SK-N-SH treated with all-trans-retinoic acid at 6 μM for 48 hours (cell line): ENCODE measurements around the gene UPK3A.

Source experiments
- ATAC-seq: fragments of 200-7000 bp; cut with Tn5 transposase; 3 replicates; pipeline ENCODE4 v1.9.1; 2020; ENCODE audit warnings: mild to moderate bottlenecking, moderate library complexity
- BACH2 ChIP-seq: fragments of 250-450 bp; sonication (Bioruptor Pico); IDR thresholded peaks from 2 replicates; pipeline ENCODE4 v1.9.0; 2021; ENCODE audit warnings: mild to moderate bottlenecking, borderline replicate concordance
- CREB5 ChIP-seq: fragments of 250-450 bp; sonication (Bioruptor Pico); IDR thresholded peaks from 2 replicates; pipeline ENCODE4 v1.5.1; 2020; ENCODE audit warnings: low read depth, mild to moderate bottlenecking, moderate library complexity
- CSDC2 ChIP-seq: fragments of 250-450 bp; sonication (Bioruptor Pico); IDR thresholded peaks from 2 replicates; pipeline ENCODE4 v1.5.0; 2020; ENCODE audit warnings: mild to moderate bottlenecking, moderate library complexity
- CSRNP3 ChIP-seq: fragments of 250-450 bp; sonication (Bioruptor Pico); IDR thresholded peaks from 2 replicates; pipeline ENCODE4 v1.5.1; 2021; ENCODE audit warnings: mild to moderate bottlenecking, moderate library complexity
- ESRRG ChIP-seq: fragments of 250-450 bp; sonication (Bioruptor Pico); IDR thresholded peaks from 2 replicates; pipeline ENCODE4 v1.6.1; 2021; ENCODE audit warnings: mild to moderate bottlenecking
- GLIS3 ChIP-seq: fragments of 250-450 bp; sonication (Bioruptor Pico); IDR thresholded peaks from 2 replicates; pipeline ENCODE4 v1.5.0; 2020; ENCODE audit warnings: mild to moderate bottlenecking, moderate library complexity
- ISL1 ChIP-seq: fragments of 250-450 bp; sonication (Bioruptor Pico); IDR thresholded peaks from 2 replicates; pipeline ENCODE4 v2.1.2; 2022; ENCODE audit warnings: mild to moderate bottlenecking, moderate library complexity
- OSR1 ChIP-seq: fragments of 250-450 bp; sonication (Bioruptor Pico); IDR thresholded peaks from 2 replicates; pipeline ENCODE4 v1.8.0; 2022; ENCODE audit warnings: moderate library complexity, mild to moderate bottlenecking, inconsistent platforms
- PATZ1 ChIP-seq: fragments of 250-450 bp; sonication (Bioruptor Pico); IDR thresholded peaks from 2 replicates; pipeline ENCODE4 v1.8.0; 2020; ENCODE audit warnings: mild to moderate bottlenecking, moderate library complexity, borderline replicate concordance
- RARB ChIP-seq: fragments of 250-450 bp; sonication (Bioruptor Pico); IDR thresholded peaks from 2 replicates; pipeline ENCODE4 v1.8.0; 2021; ENCODE audit warnings: mild to moderate bottlenecking, moderate library complexity
- SNAI2 ChIP-seq: fragments of 250-450 bp; sonication (Bioruptor Pico); IDR thresholded peaks from 2 replicates; pipeline ENCODE4 v1.5.0; 2020; ENCODE audit warnings: mild to moderate bottlenecking, moderate library complexity
- TCF4 ChIP-seq: fragments of 250-450 bp; sonication (Bioruptor Pico); IDR thresholded peaks from 2 replicates; pipeline ENCODE4 v1.8.0; 2021; ENCODE audit warnings: mild to moderate bottlenecking, moderate library complexity, borderline replicate concordance
- TOX ChIP-seq: fragments of 250-450 bp; sonication (Bioruptor Pico); IDR thresholded peaks from 2 replicates; pipeline ENCODE4 v1.8.0; 2021; ENCODE audit warnings: mild to moderate bottlenecking, moderate library complexity, borderline replicate concordance
- ZC3H10 ChIP-seq: fragments of 250-450 bp; sonication (Bioruptor Pico); IDR thresholded peaks from 2 replicates; pipeline ENCODE4 v1.5.1; 2021; ENCODE audit warnings: mild to moderate bottlenecking, moderate library complexity
- ZFP30 ChIP-seq: fragments of 450-650 bp; formaldehyde crosslinking; IDR thresholded peaks from 2 replicates; pipeline ENCODE4 v1.5.0; 2022; ENCODE audit warnings: mild to moderate bottlenecking, moderate library complexity
- ZNF565 ChIP-seq: fragments of 450-650 bp; formaldehyde crosslinking; conservative IDR thresholded peaks from 2 replicates; pipeline ENCODE4 v1.5.0; 2020; ENCODE audit warnings: low read depth, mild to moderate bottlenecking, moderate library complexity
- ZNF8 ChIP-seq: fragments of 450-650 bp; formaldehyde crosslinking; IDR thresholded peaks from 2 replicates; pipeline ENCODE4 v1.5.0; 2020; ENCODE audit warnings: mild to moderate bottlenecking, moderate library complexity
- TF ChIP-seq, protein P1 (sequence below): fragments of 250-450 bp; sonication (Bioruptor Pico); IDR thresholded peaks from 2 replicates; pipeline ENCODE4 v1.8.0; 2021; ENCODE audit warnings: low read depth, mild to moderate bottlenecking, moderate library complexity, borderline replicate concordance
- TF ChIP-seq, protein P2 (sequence below): fragments of 250-450 bp; sonication (Bioruptor Pico); IDR thresholded peaks from 2 replicates; pipeline ENCODE4 v1.5.0; 2020; ENCODE audit warnings: mild to moderate bottlenecking, moderate library complexity

Gene UPK3A

GRCh38 chr22:45330548-45330947, 45.8 kb downstream of the UPK3A start (continued):
- TF ChIP-seq OSR1 (CRISPR knock-in tag): no peak

DNA sequence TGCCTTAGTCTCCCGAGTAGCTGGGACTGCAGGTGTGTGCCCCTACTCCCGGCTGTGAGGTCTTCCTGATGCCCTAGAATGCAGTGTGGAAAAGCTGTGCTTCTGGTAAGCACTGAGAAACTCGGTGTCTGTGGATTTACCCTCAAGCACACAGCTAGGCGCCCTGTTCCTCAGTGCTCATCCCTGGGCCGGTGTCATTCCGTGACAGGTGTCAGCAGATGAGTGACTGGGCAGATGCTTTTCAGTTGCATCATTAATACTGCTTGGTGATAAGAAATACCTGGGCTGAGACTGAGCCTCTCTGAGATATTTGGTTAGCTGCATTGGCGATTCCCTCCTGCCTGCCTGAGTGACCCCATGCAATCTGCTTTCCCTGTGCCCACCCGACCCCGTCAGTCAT, 46.7 kb downstream of the UPK3A start:
- TF ChIP-seq CREB5: no peak
- TF ChIP-seq CSDC2: no peak
- no peak for TF ChIP-seq OSR1 (CRISPR knock-in tag)
- no peak for TF ChIP-seq ISL1 (CRISPR knock-in tag)
- no peak for TF ChIP-seq GLIS3
- TF ChIP-seq, protein P1, sequence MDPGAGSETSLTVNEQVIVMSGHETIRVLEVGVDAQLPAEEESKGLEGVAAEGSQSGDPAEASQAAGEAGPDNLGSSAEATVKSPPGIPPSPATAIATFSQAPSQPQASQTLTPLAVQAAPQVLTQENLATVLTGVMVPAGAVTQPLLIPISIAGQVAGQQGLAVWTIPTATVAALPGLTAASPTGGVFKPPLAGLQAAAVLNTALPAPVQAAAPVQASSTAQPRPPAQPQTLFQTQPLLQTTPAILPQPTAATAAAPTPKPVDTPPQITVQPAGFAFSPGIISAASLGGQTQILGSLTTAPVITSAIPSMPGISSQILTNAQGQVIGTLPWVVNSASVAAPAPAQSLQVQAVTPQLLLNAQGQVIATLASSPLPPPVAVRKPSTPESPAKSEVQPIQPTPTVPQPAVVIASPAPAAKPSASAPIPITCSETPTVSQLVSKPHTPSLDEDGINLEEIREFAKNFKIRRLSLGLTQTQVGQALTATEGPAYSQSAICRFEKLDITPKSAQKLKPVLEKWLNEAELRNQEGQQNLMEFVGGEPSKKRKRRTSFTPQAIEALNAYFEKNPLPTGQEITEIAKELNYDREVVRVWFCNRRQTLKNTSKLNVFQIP (CRISPR knock-in tag): no peak
- ATAC-seq: no peak

DNA sequence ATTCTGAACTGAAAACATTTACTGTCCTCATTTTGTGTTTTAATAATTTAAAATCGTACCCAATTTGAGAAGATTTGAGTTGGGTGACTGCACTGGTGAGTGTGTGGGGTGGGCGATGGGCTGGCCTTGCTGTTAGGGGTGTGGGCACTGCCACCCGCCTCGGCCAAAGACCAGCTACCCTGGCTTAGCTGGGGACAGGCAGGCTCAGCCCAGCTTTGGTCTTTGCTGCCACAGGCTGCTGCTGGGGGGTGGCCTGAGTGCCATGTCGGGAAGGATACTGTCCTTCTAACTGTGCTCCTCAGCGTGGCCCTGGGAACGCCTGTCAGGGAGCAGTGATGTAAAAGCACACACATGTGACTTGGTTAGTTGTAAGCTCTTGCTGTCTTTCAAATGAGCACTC, 47.3 kb downstream of the UPK3A start:
- ATAC-seq: no peak

GRCh38 chr22:45334068-45334467, 49.3 kb downstream of the UPK3A start:
- no peak for TF ChIP-seq PATZ1 (CRISPR knock-in tag)
- TF ChIP-seq, protein P1 (CRISPR knock-in tag): no peak
- no peak for TF ChIP-seq CSRNP3 (CRISPR knock-in tag)
- no peak for TF ChIP-seq ESRRG (CRISPR knock-in tag)
- TF ChIP-seq BACH2 (CRISPR knock-in tag): no peak
- TF ChIP-seq OSR1 (CRISPR knock-in tag): no peak
- TF ChIP-seq ZC3H10 (CRISPR knock-in tag): no peak
- TF ChIP-seq SNAI2: no peak
- no peak for TF ChIP-seq TCF4 (CRISPR knock-in tag)
- TF ChIP-seq RARB (CRISPR knock-in tag): no peak
- no peak for TF ChIP-seq ZNF565
- no peak for ATAC-seq

More for the DNA sequence above, 47.3 kb downstream of the UPK3A start:
- no peak for TF ChIP-seq SNAI2

- ATAC-seq: no peak
- no peak for TF ChIP-seq ZFP30 (CRISPR knock-in tag)
- no peak for TF ChIP-seq CREB5
- TF ChIP-seq GLIS3: no peak
- TF ChIP-seq CSDC2: no peak
- TF ChIP-seq, protein P1 (CRISPR knock-in tag): no peak
- no peak for TF ChIP-seq ZNF8 (CRISPR knock-in tag)
- TF ChIP-seq ZC3H10 (CRISPR knock-in tag): no peak
- no peak for TF ChIP-seq OSR1 (CRISPR knock-in tag)
- TF ChIP-seq TOX (CRISPR knock-in tag): no peak
- no peak for TF ChIP-seq ISL1 (CRISPR knock-in tag)
- TF ChIP-seq, protein P2, sequence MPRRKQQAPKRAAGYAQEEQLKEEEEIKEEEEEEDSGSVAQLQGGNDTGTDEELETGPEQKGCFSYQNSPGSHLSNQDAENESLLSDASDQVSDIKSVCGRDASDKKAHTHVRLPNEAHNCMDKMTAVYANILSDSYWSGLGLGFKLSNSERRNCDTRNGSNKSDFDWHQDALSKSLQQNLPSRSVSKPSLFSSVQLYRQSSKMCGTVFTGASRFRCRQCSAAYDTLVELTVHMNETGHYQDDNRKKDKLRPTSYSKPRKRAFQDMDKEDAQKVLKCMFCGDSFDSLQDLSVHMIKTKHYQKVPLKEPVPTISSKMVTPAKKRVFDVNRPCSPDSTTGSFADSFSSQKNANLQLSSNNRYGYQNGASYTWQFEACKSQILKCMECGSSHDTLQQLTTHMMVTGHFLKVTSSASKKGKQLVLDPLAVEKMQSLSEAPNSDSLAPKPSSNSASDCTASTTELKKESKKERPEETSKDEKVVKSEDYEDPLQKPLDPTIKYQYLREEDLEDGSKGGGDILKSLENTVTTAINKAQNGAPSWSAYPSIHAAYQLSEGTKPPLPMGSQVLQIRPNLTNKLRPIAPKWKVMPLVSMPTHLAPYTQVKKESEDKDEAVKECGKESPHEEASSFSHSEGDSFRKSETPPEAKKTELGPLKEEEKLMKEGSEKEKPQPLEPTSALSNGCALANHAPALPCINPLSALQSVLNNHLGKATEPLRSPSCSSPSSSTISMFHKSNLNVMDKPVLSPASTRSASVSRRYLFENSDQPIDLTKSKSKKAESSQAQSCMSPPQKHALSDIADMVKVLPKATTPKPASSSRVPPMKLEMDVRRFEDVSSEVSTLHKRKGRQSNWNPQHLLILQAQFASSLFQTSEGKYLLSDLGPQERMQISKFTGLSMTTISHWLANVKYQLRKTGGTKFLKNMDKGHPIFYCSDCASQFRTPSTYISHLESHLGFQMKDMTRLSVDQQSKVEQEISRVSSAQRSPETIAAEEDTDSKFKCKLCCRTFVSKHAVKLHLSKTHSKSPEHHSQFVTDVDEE (CRISPR knock-in tag): no peak
- no peak for TF ChIP-seq SNAI2
- TF ChIP-seq BACH2 (CRISPR knock-in tag): no peak
Measured at GRCh38 chr22:45334528-45334927, 49.8 kb downstream of the UPK3A start.
